Kidney (tissue), 14 donors: Measurements from ENCODE around the gene MAML3. TPM values are rescaled to one million over a fixed set of nuclear protein-coding genes. Genes with fewer than 3 reads are reported as not detected.

Source experiments
- DNase-seq, 5 donors: peaks; one replicate each; pipeline ENCODE4 v3.0.0-alpha.2; 2013 to 2020
- FAIRE-seq: peaks from 2 replicates; lab custom pipeline; 2012; peaks lifted over from hg19 to GRCh38; lab: Jason Lieb, UNC
- H3K27ac ChIP-seq, 2 donors: one replicate each; pipeline ENCODE4 v1.7.0; 2013; ENCODE audit warnings: low read depth in 2 of 2, low read length in 2 of 2, inconsistent platforms in 1 of 2
- H3K27me3 ChIP-seq: one replicate; pipeline ENCODE4 v1.7.1; 2013; ENCODE audit warnings: low read length, inconsistent platforms; ENCODE audit not compliant: control insufficient read depth, insufficient read depth
- H3K36me3 ChIP-seq, 3 donors: one replicate each; pipeline versions ENCODE4 v1.7.0 to v1.7.1; 2013; ENCODE audit warnings: low read length in 3 of 3, control low read depth in 1 of 3, inconsistent platforms in 1 of 3; ENCODE audit not compliant: insufficient read depth in 3 of 3, control insufficient read depth in 2 of 3
- H3K4me1 ChIP-seq, 3 donors: one replicate each; pipeline versions ENCODE4 v1.7.0 to v1.7.1; 2013; ENCODE audit warnings: low read length in 3 of 3, inconsistent platforms in 1 of 3, low read depth in 1 of 3; ENCODE audit not compliant: control insufficient read depth in 2 of 3, insufficient read depth in 2 of 3
- H3K4me3 ChIP-seq, 3 donors: one replicate each; pipeline versions ENCODE4 v1.7.0 to v1.8.1; 2013; ENCODE audit warnings: low read length in 3 of 3, control low read depth in 1 of 3, inconsistent platforms in 1 of 3
- H3K9ac ChIP-seq, 3 donors: one replicate each; pipeline versions ENCODE4 v1.7.0 to v1.7.1; 2013; ENCODE audit warnings: low read length in 3 of 3, control low read depth in 1 of 3, inconsistent platforms in 1 of 3
- H3K9me3 ChIP-seq, 3 donors: one replicate each; pipeline versions ENCODE4 v1.7.0 to v1.7.1; 2013; ENCODE audit warnings: low read length in 3 of 3, control low read depth in 1 of 3, inconsistent platforms in 1 of 3; ENCODE audit not compliant: control insufficient read depth in 2 of 3, insufficient read depth in 1 of 3
- intact Hi-C: fragments of 100-400 bp; cut with DNase I; formaldehyde crosslinking; loops from one replicate; pipeline ENCODE4 v1.11.1; 2022
- polyA plus RNA-seq: library from polyadenylated mRNA; stranded (reverse); fragments of 350-450 nt; fragmentation: Illumina TruSeq; extraction: RNeasy Lipid Tissue Mini Kit (QIAGEN cat#74804); gene quantifications from one replicate; pipeline ENCODE4 v1.2.3, GENCODE V29; 2014; ENCODE audit warnings: low read depth, low replicate concordance; ENCODE audit not compliant: insufficient read depth
- total RNA-seq: library from RNA; stranded (reverse); fragmentation: NEBNext Ultra II Directional; extraction: Animal tissue kit (Norgen Biotek cat#: 25700); gene quantifications from one replicate; pipeline ENCODE4 v1.2.1, GENCODE V29; 2021
- TF ChIP-seq, protein P1 (sequence below): IDR thresholded peaks from 3 replicates; pipeline ENCODE4 v1.5.1; 2012; ENCODE audit warnings: mild to moderate bottlenecking, moderate library complexity, borderline replicate concordance; ENCODE audit not compliant: insufficient read depth; ENCODE audit errors: extremely low read depth
- donor health status: control.
- donor health status: control.
- donor health status: control.
- donor health status: control.
- donor health status: control.
- donor health status: DM: yes; HTN: yes; CAD: no.
- donor health status: Normal renal cell carcinoma (clear cell type).

MAML3 gene
- total and polyA plus RNA-seq, 2 donors from 2014 or later = 1.4 to 10.4 TPM

DNA sequence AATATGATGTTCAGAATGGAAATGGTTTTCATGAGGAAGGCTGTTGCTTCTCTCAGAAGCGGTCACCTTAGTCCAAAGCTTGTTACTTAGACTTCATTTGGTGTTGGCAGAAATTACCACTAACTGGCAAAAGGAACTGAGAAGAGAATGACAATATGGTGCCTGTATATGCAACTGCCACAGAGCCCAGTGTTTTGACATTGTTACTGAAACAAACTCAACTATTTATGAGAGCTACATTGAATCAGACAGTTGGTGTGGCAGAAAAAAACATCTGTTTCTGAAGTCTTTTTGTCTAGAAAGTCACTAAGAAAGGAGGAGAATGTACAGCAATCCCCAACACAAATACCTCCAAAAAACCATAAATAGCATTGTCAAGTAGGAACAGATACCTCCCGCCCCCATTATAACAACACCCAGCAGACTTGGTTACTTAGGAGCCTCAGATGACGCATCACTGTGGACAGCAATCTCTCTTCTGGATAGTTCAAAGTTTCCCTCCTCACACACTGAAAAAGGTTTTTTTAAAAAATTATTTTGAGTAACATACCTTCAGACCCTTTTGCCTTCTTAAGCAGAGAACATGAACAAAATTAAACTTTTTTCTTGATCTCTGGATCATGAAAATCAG lies 92.2 kb downstream of the MAML3 start:
- Histone ChIP-seq H3K27ac (no peak overlapping the region), H3K27me3 (no peaks in the 10 kb centered on the region), H3K9me3 (no peaks in the 10 kb centered on the region), H3K4me3 (no peak overlapping the region), H3K9ac (no peak overlapping the region), H3K36me3 (no peaks in the 10 kb centered on the region), H3K4me1 (peaks cover 0 to 6% (median 3%) of the 10 kb centered on the region in 3 donors)
- no peak for DNase-seq
- TF ChIP-seq, protein P1, sequence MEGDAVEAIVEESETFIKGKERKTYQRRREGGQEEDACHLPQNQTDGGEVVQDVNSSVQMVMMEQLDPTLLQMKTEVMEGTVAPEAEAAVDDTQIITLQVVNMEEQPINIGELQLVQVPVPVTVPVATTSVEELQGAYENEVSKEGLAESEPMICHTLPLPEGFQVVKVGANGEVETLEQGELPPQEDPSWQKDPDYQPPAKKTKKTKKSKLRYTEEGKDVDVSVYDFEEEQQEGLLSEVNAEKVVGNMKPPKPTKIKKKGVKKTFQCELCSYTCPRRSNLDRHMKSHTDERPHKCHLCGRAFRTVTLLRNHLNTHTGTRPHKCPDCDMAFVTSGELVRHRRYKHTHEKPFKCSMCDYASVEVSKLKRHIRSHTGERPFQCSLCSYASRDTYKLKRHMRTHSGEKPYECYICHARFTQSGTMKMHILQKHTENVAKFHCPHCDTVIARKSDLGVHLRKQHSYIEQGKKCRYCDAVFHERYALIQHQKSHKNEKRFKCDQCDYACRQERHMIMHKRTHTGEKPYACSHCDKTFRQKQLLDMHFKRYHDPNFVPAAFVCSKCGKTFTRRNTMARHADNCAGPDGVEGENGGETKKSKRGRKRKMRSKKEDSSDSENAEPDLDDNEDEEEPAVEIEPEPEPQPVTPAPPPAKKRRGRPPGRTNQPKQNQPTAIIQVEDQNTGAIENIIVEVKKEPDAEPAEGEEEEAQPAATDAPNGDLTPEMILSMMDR = no peak
- intact Hi-C loops = no loop called here
- no peak for FAIRE-seq

DNA sequence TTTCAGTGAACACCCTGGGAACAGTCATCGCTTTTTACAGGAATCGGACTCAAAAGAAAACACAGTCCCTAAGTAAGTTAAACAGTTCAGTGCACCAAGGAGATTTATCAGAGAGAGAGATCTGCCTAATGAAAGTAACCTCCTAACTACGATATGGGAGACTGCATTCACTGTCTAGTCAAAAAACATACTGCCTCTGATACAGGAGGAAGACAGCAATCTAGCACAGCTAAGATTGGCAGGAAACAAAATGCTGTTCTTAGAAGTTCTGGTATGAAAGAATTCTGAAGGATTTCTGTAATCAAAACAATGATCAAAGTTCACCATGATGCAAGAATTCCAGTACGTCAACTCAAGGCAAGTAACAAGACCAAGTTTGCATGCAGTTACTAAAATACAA lies 92.8 kb downstream of the MAML3 start:
- H3K27me3 ChIP-seq = no peaks in the 10 kb centered on the region
- TF ChIP-seq, protein P1 = no peak
- H3K4me1 ChIP-seq = peaks cover 0 to 6% (median 3%) of the 10 kb centered on the region in 3 donors
- intact Hi-C loops = no loop called here
- H3K27ac ChIP-seq = peak overlapping the region in 1 of 2 donors; percentile 38
- no peak for FAIRE-seq
- H3K36me3 ChIP-seq = no peaks in the 10 kb centered on the region
- no peak for DNase-seq
- H3K9me3 ChIP-seq = no peaks in the 10 kb centered on the region
- peak overlapping the region in 2 of 3 donors; percentile 33 to 48 for H3K4me3 ChIP-seq
- H3K9ac ChIP-seq = no peak overlapping the region

DNA sequence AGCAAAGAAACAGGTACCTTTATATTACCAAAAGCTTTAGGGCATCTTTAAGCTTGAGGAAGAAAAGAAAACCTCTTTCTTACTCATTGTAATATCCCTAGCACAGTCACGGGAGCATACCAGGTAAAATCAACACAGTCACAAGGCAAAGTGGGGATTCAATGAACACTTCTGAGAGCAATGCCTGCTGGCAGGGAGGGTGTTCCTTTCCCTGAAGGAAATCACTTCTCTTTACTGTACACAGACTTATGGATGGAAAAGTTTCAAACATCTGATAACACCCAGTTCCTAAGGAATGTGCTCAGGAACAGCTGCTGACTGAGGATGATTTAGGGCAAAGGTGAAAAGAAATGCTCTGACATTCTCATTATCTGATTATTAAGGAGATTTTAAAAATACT lies 94.8 kb downstream of the MAML3 start:
- H3K36me3 ChIP-seq = no peaks in the 10 kb centered on the region
- H3K27ac ChIP-seq = no peak overlapping the region
- no peaks in the 10 kb centered on the region for H3K27me3 ChIP-seq
- H3K4me3 ChIP-seq = no peak overlapping the region
- FAIRE-seq (no peak), DNase-seq (peak in 1 of 5 donors; percentile 55)
- H3K9ac ChIP-seq = no peak overlapping the region
- no peaks in the 10 kb centered on the region for H3K9me3 ChIP-seq
- intact Hi-C loops = no loop called here
- TF ChIP-seq, protein P1 = no peak
- peaks cover 0 to 6% (median 3%) of the 10 kb centered on the region in 3 donors for H3K4me1 ChIP-seq
